ENCODE results near the gene RGS6. TPM values are rescaled to one million over a fixed set of nuclear protein-coding genes. Genes with fewer than 3 reads are reported as not detected.

RGS6 gene
- total RNA-seq, 1 experiment from 2014 or later = not detected

GRCh38 chr14:72094844-72095582 is 162.8 kb downstream of the RGS6 start:
- CTCF ChIA-PET = interaction anchor here (0.6 to 0.8 kb wide), 2 partner anchors 34 to 450 kb away, joined by 3 to 4 read pairs; no protein-coding TSS in a partner anchor
- Mint-ChIP-seq H3K27me3 (ENCODE audit: insufficient read depth, unreplicated experiment) (peaks cover 68% of the 10 kb centered on the region), H3K4me3 (ENCODE audit: unreplicated experiment) (no peak overlapping the region), H3K9me3 (ENCODE audit: unreplicated experiment) (no peaks in the 10 kb centered on the region), H3K36me3 (ENCODE audit: insufficient read depth, unreplicated experiment) (no peaks in the 10 kb centered on the region), H3K27ac (ENCODE audit: low read depth, unreplicated experiment) (no peak overlapping the region), H3K4me1 (ENCODE audit: insufficient read depth, unreplicated experiment) (no peaks in the 10 kb centered on the region)
- DNase-seq (ENCODE audit: unreplicated experiment) = no peak
- no peak for TF ChIP-seq CTCF (IDR thresholded peaks at IDR 0.05; ENCODE audit: unreplicated experiment)
- POLR2A ChIA-PET = interaction anchor here (0.7 to 1.4 kb wide), 2 partner anchors 9 to 231 kb away, joined by 3 to 5 read pairs; no protein-coding TSS in a partner anchor
- intact Hi-C loops (cut with micrococcal nuclease) = no loop called here
- BruUV-seq (replicated peaks) = no TSS peak

- Mint-ChIP-seq H3K4me1 (ENCODE audit: insufficient read depth, unreplicated experiment) (no peaks in the 10 kb centered on the region), H3K4me3 (ENCODE audit: unreplicated experiment) (no peak overlapping the region), H3K9me3 (ENCODE audit: unreplicated experiment) (no peaks in the 10 kb centered on the region), H3K27me3 (ENCODE audit: insufficient read depth, unreplicated experiment) (peaks cover 51% of the 10 kb centered on the region), H3K27ac (ENCODE audit: low read depth, unreplicated experiment) (no peak overlapping the region), H3K36me3 (ENCODE audit: insufficient read depth, unreplicated experiment) (no peaks in the 10 kb centered on the region)
- DNase-seq (ENCODE audit: unreplicated experiment) = no peak
- BruUV-seq (replicated peaks) = no TSS peak
- ChIA-PET POLR2A (no interaction called here), CTCF (interaction anchor here (0.8 kb wide), 1 partner anchor 10 kb away, joined by 5 read pairs; no protein-coding TSS in a partner anchor)
- no peak for TF ChIP-seq CTCF (IDR thresholded peaks at IDR 0.05; ENCODE audit: unreplicated experiment)
- intact Hi-C loops (cut with micrococcal nuclease) = no loop called here
Observed at GRCh38 chr14:72097173-72097783, 165.0 kb downstream of the RGS6 start.

GRCh38 chr14:72098210-72098609 is 166.0 kb downstream of the RGS6 start:
- Mint-ChIP-seq H3K9me3 (ENCODE audit: unreplicated experiment) (no peaks in the 10 kb centered on the region), H3K4me1 (ENCODE audit: insufficient read depth, unreplicated experiment) (no peaks in the 10 kb centered on the region), H3K27me3 (ENCODE audit: insufficient read depth, unreplicated experiment) (peaks cover 51% of the 10 kb centered on the region), H3K4me3 (ENCODE audit: unreplicated experiment) (no peak overlapping the region), H3K27ac (ENCODE audit: low read depth, unreplicated experiment) (no peak overlapping the region), H3K36me3 (ENCODE audit: insufficient read depth, unreplicated experiment) (no peaks in the 10 kb centered on the region)
- intact Hi-C loops (cut with micrococcal nuclease) = no loop called here
- no peak for TF ChIP-seq CTCF (IDR thresholded peaks at IDR 0.05; ENCODE audit: unreplicated experiment)
- POLR2A ChIA-PET = interaction anchor here (0.9 kb wide), 1 partner anchor 19 kb away, joined by 3 read pairs; no protein-coding TSS in a partner anchor
- DNase-seq (ENCODE audit: unreplicated experiment) = no peak
- CTCF ChIA-PET = no interaction called here
- BruUV-seq (replicated peaks) = no TSS peak

- CTCF ChIA-PET = no interaction called here
- BruUV-seq (replicated peaks) = no TSS peak
- no peak overlapping the region for H3K4me3 Mint-ChIP-seq (ENCODE audit: unreplicated experiment)
- no peak for DNase-seq (ENCODE audit: unreplicated experiment)
- peaks cover 42% of the 10 kb centered on the region for H3K27me3 Mint-ChIP-seq (ENCODE audit: insufficient read depth, unreplicated experiment)
- no peak overlapping the region for H3K27ac Mint-ChIP-seq (ENCODE audit: low read depth, unreplicated experiment)
- H3K36me3 Mint-ChIP-seq (ENCODE audit: insufficient read depth, unreplicated experiment) = no peaks in the 10 kb centered on the region
- TF ChIP-seq CTCF (IDR thresholded peaks at IDR 0.05; ENCODE audit: unreplicated experiment) = no peak
- no peaks in the 10 kb centered on the region for H3K9me3 Mint-ChIP-seq (ENCODE audit: unreplicated experiment)
- POLR2A ChIA-PET = interaction anchor here (1.1 kb wide), 1 partner anchor 15 kb away, joined by 3 read pairs; no protein-coding TSS in a partner anchor
- no peaks in the 10 kb centered on the region for H3K4me1 Mint-ChIP-seq (ENCODE audit: insufficient read depth, unreplicated experiment)
- intact Hi-C loops (cut with micrococcal nuclease) = no loop called here
Observed at GRCh38 chr14:72099566-72099965, 167.3 kb downstream of the RGS6 start.

Measured in MCF 10A (cell line).